GM21825 (cell line): ENCODE results near the gene CASZ1.

Experiments used
- ATAC-seq: cut with Tn5 transposase; IDR thresholded peaks from one replicate; pipeline ENCODE4 v1.9.1; 2021; ENCODE audit warnings: mild to moderate bottlenecking, moderate library complexity; ENCODE audit not compliant: unreplicated experiment

The CASZ1 gene

GRCh38 chr1:10614377-10615225 lies 181.8 kb downstream of the CASZ1 start:
- ATAC-seq = no peak

GRCh38 chr1:10613861-10614260 lies 182.6 kb downstream of the CASZ1 start:
- ATAC-seq = no peak

GRCh38 chr1:10613340-10613739 lies 183.1 kb downstream of the CASZ1 start:
- ATAC-seq = no peak

- ATAC-seq = no peak
Measured at GRCh38 chr1:10612436-10613160, 183.8 kb downstream of the CASZ1 start.

- no peak for ATAC-seq
Measured at GRCh38 chr1:10610901-10611600, 185.4 kb downstream of the CASZ1 start.

GRCh38 chr1:10608690-10609089 lies 187.8 kb downstream of the CASZ1 start:
- no peak for ATAC-seq

GRCh38 chr1:10607228-10607627 lies 189.2 kb downstream of the CASZ1 start:
- no peak for ATAC-seq

- ATAC-seq = no peak
Measured at GRCh38 chr1:10606064-10606463, 190.4 kb downstream of the CASZ1 start.

GRCh38 chr1:10604966-10605365 lies 191.5 kb downstream of the CASZ1 start:
- ATAC-seq = no peak

- no peak for ATAC-seq
Measured at GRCh38 chr1:10602936-10603335, 193.5 kb downstream of the CASZ1 start.

- no peak for ATAC-seq
Measured at GRCh38 chr1:10601342-10602070, 194.9 kb downstream of the CASZ1 start.

GRCh38 chr1:10599194-10599861 lies 197.1 kb downstream of the CASZ1 start:
- no peak for ATAC-seq

GRCh38 chr1:10598389-10598702 lies 198.1 kb downstream of the CASZ1 start:
- ATAC-seq = no peak

GRCh38 chr1:10597492-10598388 lies 198.7 kb downstream of the CASZ1 start:
- no peak for ATAC-seq

- ATAC-seq = no peak
Measured at GRCh38 chr1:10596780-10597179, 199.7 kb downstream of the CASZ1 start.

GRCh38 chr1:10594595-10595223 lies 201.7 kb downstream of the CASZ1 start:
- no peak for ATAC-seq

GRCh38 chr1:10593750-10594149 lies 202.7 kb downstream of the CASZ1 start:
- ATAC-seq = no peak

- ATAC-seq = no peak
Measured at GRCh38 chr1:10592373-10592772, 204.1 kb downstream of the CASZ1 start.

- no peak for ATAC-seq
Measured at GRCh38 chr1:10591010-10591409, 205.4 kb downstream of the CASZ1 start.
